PC-3 (cell line): Measurements from ENCODE around the gene CTRL. TPM values are rescaled to one million over a fixed set of nuclear protein-coding genes. Genes with fewer than 3 reads are reported as not detected.

ENCODE experiments used
- ATAC-seq: fragments of 200-7000 bp; cut with Tn5 transposase; 2 replicates; pipeline ENCODE4 v1.9.1; 2020; ENCODE audit warnings: mild to moderate bottlenecking, moderate library complexity
- BruUV-seq: library from RNA; stranded (reverse); fragments of 400-500 nt; replicated peaks from 2 replicates; lab custom pipeline; 2021; lab: Mats Ljungman, UMichigan
- CTCF ChIA-PET: fragments of 300-600 bp; sonication (Branson Sonifier 250); formaldehyde crosslinking; loops from one replicate; lab custom pipeline; 2022; ENCODE audit warnings: antibody characterized with exemption; lab: Charles Lee
- POLR2A ChIA-PET: fragments of 300-600 bp; sonication (Branson Sonifier 250); formaldehyde crosslinking; loops from one replicate; lab custom pipeline; 2022; ENCODE audit warnings: antibody characterized with exemption; ENCODE audit not compliant: unreplicated experiment; lab: Charles Lee
- DNase-seq: peaks from one replicate; pipeline ENCODE4 v3.0.0-alpha.2; 2015
- H2AFZ ChIP-seq: fragments of 300-600 bp; sonication (generic); 2 replicates; pipeline ENCODE4 v1.6.0; 2016; ENCODE audit warnings: antibody characterized with exemption, low read length
- H3F3A ChIP-seq: fragments of 300-600 bp; sonication (generic); one replicate; pipeline ENCODE4 v1.6.0; 2017; ENCODE audit warnings: antibody characterized with exemption, low read length, control low read depth, mild to moderate bottlenecking; ENCODE audit not compliant: unreplicated experiment
- H3K27ac ChIP-seq: fragments of 300-600 bp; sonication (generic); 2 replicates; pipeline ENCODE4 v1.5.1; 2016; ENCODE audit warnings: mild to moderate bottlenecking, low read length
- H3K27me3 ChIP-seq: fragments of 300-600 bp; sonication (generic); 2 replicates; pipeline ENCODE4 v1.6.1; 2016; ENCODE audit warnings: low read length, mixed read lengths
- H3K36me3 ChIP-seq: fragments of 300-600 bp; sonication (generic); 2 replicates; pipeline ENCODE4 v1.6.1; 2016; ENCODE audit warnings: low read depth, mixed run types, low read length, mixed read lengths
- H3K4me1 ChIP-seq: fragments of 300-600 bp; sonication (generic); 2 replicates; pipeline ENCODE4 v1.5.1; 2016; ENCODE audit warnings: low read length; ENCODE audit not compliant: insufficient read depth
- H3K4me2 ChIP-seq: fragments of 300-600 bp; sonication (generic); 2 replicates; pipeline ENCODE4 v1.6.0; 2016; ENCODE audit warnings: low read length
- H3K4me3 ChIP-seq: fragments of 300-600 bp; sonication (generic); 2 replicates; pipeline ENCODE4 v1.5.1; 2016; ENCODE audit warnings: mild to moderate bottlenecking, low read length, mixed read lengths
- H3K79me2 ChIP-seq: fragments of 300-600 bp; sonication (generic); 2 replicates; pipeline ENCODE4 v1.6.1; 2017; ENCODE audit warnings: low read length, mixed read lengths
- H3K9ac ChIP-seq: fragments of 300-600 bp; sonication (generic); 2 replicates; pipeline ENCODE4 v1.6.0; 2016; ENCODE audit warnings: mild to moderate bottlenecking, low read length
- H3K9me2 ChIP-seq: fragments of 300-600 bp; sonication (generic); replicated peaks from 2 replicates; pipeline ENCODE4 v1.6.1; 2016; ENCODE audit warnings: mixed run types, low read length, mixed read lengths
- H3K9me3 ChIP-seq: fragments of 300-600 bp; sonication (generic); 2 replicates; pipeline ENCODE4 v1.6.1; 2016; ENCODE audit warnings: low read length, mixed read lengths
- H4K20me1 ChIP-seq: fragments of 300-600 bp; sonication (generic); 2 replicates; pipeline ENCODE4 v1.6.1; 2016; ENCODE audit warnings: low read length, mixed read lengths
- CTCF ChIP-seq: fragments of 300-600 bp; sonication (generic); conservative IDR thresholded peaks from 2 replicates; pipeline ENCODE4 v1.5.1; 2017; ENCODE audit warnings: antibody characterized with exemption, low read depth, mild to moderate bottlenecking, low read length
- EZH2 ChIP-seq: fragments of 300-600 bp; sonication (generic); IDR thresholded peaks from one replicate; pipeline ENCODE4 v1.6.1; 2017; ENCODE audit warnings: antibody characterized with exemption, mild to moderate bottlenecking, low read length; ENCODE audit not compliant: unreplicated experiment
- EZH2phosphoT487 ChIP-seq: fragments of 300-600 bp; sonication (generic); IDR thresholded peaks from 2 replicates; pipeline ENCODE4 v1.6.1; 2018; ENCODE audit warnings: mild to moderate bottlenecking, antibody characterized with exemption, low read length, borderline replicate concordance
- intact Hi-C: fragments of 100-400 bp; cut with micrococcal nuclease; formaldehyde crosslinking; loops from 2 replicates; pipeline ENCODE4 v1.9.0; 2023
- total RNA-seq: library from RNA; depleted of rRNA; stranded (reverse); fragments of >200 nt; gene quantifications from 2 replicates; pipeline ENCODE4 v1.2.3, GENCODE V29; 2014

CTRL gene
- total RNA-seq, 1 experiment from 2014 or later, result 1.6 TPM

- peak overlapping the region; percentile 85 for H3K9ac ChIP-seq
- H3K9me2 ChIP-seq, result no peaks in the 10 kb centered on the region
- peak overlapping the region; percentile 88 for H3K4me3 ChIP-seq
- no peaks in the 10 kb centered on the region for H3F3A ChIP-seq
- H4K20me1 ChIP-seq, result no peaks in the 10 kb centered on the region
- H3K4me1 ChIP-seq, result peaks cover 14% of the 10 kb centered on the region; the same call in 1 of the 2 replicates
- no peaks in the 10 kb centered on the region for H3K9me3 ChIP-seq
- CTCF ChIA-PET, result interaction anchor here (0.6 to 1.5 kb wide), 2 partner anchors 101 to 161 kb away, joined by 3 read pairs; no protein-coding TSS in a partner anchor
- no peaks in the 10 kb centered on the region for H3K36me3 ChIP-seq
- no peaks in the 10 kb centered on the region for H3K27me3 ChIP-seq
- no peak overlapping the region for H3K27ac ChIP-seq
- H2AFZ ChIP-seq, result peak overlapping the region; percentile 71
- DNase-seq (no peak), ATAC-seq (peak; percentile 12)
- POLR2A ChIA-PET, result interaction anchor here (0.7 kb wide), 1 partner anchor 9 kb away, joined by 3 read pairs; no protein-coding TSS in a partner anchor
- H3K4me2 ChIP-seq, result peak overlapping the region; percentile 84
- peaks cover 31% of the 10 kb centered on the region for H3K79me2 ChIP-seq
- TF ChIP-seq CTCF, result no peak
- no peak for TF ChIP-seq EZH2phosphoT487
- TF ChIP-seq EZH2, result no peak
- intact Hi-C loops, result no loop called here
- no TSS peak for BruUV-seq
Observed at GRCh38 chr16:67934306-67935100, 2.8 kb upstream of the CTRL start.

GRCh38 chr16:67933805-67934204 is 2.1 kb upstream of the CTRL start:
- intact Hi-C loops, result no loop called here
- Histone ChIP-seq H3K4me1 (peaks cover 14% of the 10 kb centered on the region; the same call in 1 of the 2 replicates), H3K4me3 (peak overlapping the region; percentile 88; the same call in 1 of the 2 replicates), H3K9ac (no peak overlapping the region), H3K36me3 (no peaks in the 10 kb centered on the region), H3F3A (no peaks in the 10 kb centered on the region), H3K9me3 (no peaks in the 10 kb centered on the region), H3K4me2 (peak overlapping the region; percentile 84; the same call in 1 of the 2 replicates), H3K27ac (no peak overlapping the region), H4K20me1 (no peaks in the 10 kb centered on the region), H3K27me3 (no peaks in the 10 kb centered on the region), H3K79me2 (peaks cover 31% of the 10 kb centered on the region), H3K9me2 (no peaks in the 10 kb centered on the region), H2AFZ (no peak overlapping the region)
- DNase-seq, result no peak
- CTCF ChIA-PET, result no interaction called here
- no peak for TF ChIP-seq EZH2
- TF ChIP-seq CTCF, result no peak
- no peak for TF ChIP-seq EZH2phosphoT487
- no TSS peak for BruUV-seq
- POLR2A ChIA-PET, result no interaction called here
- ATAC-seq, result no peak

GRCh38 chr16:67932462-67932840 is 789 bp upstream of the CTRL start:
- intact Hi-C loops, result no loop called here

More at GRCh38 chr16:67932462-67932840, 789 bp upstream of the CTRL start:
- Histone ChIP-seq H3K36me3 (no peaks in the 10 kb centered on the region), H3K4me3 (no peak overlapping the region), H3K9me2 (no peaks in the 10 kb centered on the region), H3K4me1 (peaks cover 14% of the 10 kb centered on the region; the same call in 1 of the 2 replicates), H3K9ac (no peak overlapping the region), H3K79me2 (peaks cover 30% of the 10 kb centered on the region), H4K20me1 (no peaks in the 10 kb centered on the region), H3F3A (no peaks in the 10 kb centered on the region), H2AFZ (no peak overlapping the region), H3K4me2 (no peak overlapping the region), H3K27ac (no peak overlapping the region), H3K9me3 (no peaks in the 10 kb centered on the region), H3K27me3 (no peaks in the 10 kb centered on the region)
- ChIA-PET POLR2A (no interaction called here), CTCF (no interaction called here)
- no peak for DNase-seq
- no TSS peak for BruUV-seq
- ATAC-seq, result no peak
- TF ChIP-seq EZH2 (no peak), EZH2phosphoT487 (no peak), CTCF (no peak)
